ENCODE results near the gene GDF9.

GDF9 gene

DNA sequence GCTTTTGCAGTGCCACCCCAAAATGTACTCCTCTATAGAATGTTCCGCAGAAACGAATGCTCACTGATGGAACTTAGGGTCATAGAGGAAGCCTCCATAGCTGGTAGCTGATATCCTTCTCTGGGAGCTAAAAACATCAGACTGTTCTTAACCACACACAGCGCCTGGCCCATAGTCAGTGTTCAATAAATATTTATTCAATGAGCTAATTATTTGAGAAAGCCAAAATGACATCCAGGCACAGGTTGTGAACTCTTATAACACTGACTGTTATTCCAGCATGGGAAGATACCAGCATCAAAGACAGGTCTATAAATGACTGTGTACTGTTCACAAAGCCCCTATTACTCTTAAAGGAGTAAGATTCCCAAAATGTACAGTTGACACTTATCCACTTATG, 12.9 kb downstream of the GDF9 start:
- 95% methylated on average over 3 of the region's 3 CpGs for WGBS
- H3K9me3 ChIP-seq (ENCODE audit: insufficient read depth, low read depth, low read length), result no peaks in the 10 kb centered on the region
- H3K9ac ChIP-seq (ENCODE audit: low read depth, low read length), result no peak overlapping the region
- no peak overlapping the region for H3K27ac ChIP-seq (ENCODE audit: low read depth, low read length)
- peaks cover 11% of the 10 kb centered on the region for H3K4me1 ChIP-seq (ENCODE audit: insufficient read depth, low read length)
- H3K36me3 ChIP-seq (ENCODE audit: insufficient read depth, low read length), result no peaks in the 10 kb centered on the region
- H3K27me3 ChIP-seq (ENCODE audit: insufficient read depth, low read length), result no peaks in the 10 kb centered on the region
- H3K4me3 ChIP-seq (ENCODE audit: low read length), result no peak overlapping the region

- Histone ChIP-seq H3K27ac (ENCODE audit: low read depth, low read length) (no peak overlapping the region), H3K4me3 (ENCODE audit: low read length) (no peak overlapping the region), H3K9me3 (ENCODE audit: insufficient read depth, low read depth, low read length) (no peaks in the 10 kb centered on the region), H3K36me3 (ENCODE audit: insufficient read depth, low read length) (no peaks in the 10 kb centered on the region), H3K9ac (ENCODE audit: low read depth, low read length) (no peak overlapping the region), H3K4me1 (ENCODE audit: insufficient read depth, low read length) (peaks cover 11% of the 10 kb centered on the region), H3K27me3 (ENCODE audit: insufficient read depth, low read length) (no peaks in the 10 kb centered on the region)
- WGBS, result 90% methylated on average over 1 of the region's 2 CpGs
These were observed 16.2 kb downstream of the GDF9 start for GRCh38 chr5:132850066-132850465.

GRCh38 chr5:132849347-132849746, 16.9 kb downstream of the GDF9 start:
- H3K27ac ChIP-seq (ENCODE audit: low read depth, low read length), result no peak overlapping the region
- H3K9me3 ChIP-seq (ENCODE audit: insufficient read depth, low read depth, low read length), result no peaks in the 10 kb centered on the region
- H3K36me3 ChIP-seq (ENCODE audit: insufficient read depth, low read length), result no peaks in the 10 kb centered on the region
- H3K4me1 ChIP-seq (ENCODE audit: insufficient read depth, low read length), result peaks cover 7% of the 10 kb centered on the region
- H3K9ac ChIP-seq (ENCODE audit: low read depth, low read length), result no peak overlapping the region
- H3K27me3 ChIP-seq (ENCODE audit: insufficient read depth, low read length), result no peaks in the 10 kb centered on the region
- H3K4me3 ChIP-seq (ENCODE audit: low read length), result no peak overlapping the region
- WGBS, result 81% methylated on average over 1 of the region's 1 CpG

DNA sequence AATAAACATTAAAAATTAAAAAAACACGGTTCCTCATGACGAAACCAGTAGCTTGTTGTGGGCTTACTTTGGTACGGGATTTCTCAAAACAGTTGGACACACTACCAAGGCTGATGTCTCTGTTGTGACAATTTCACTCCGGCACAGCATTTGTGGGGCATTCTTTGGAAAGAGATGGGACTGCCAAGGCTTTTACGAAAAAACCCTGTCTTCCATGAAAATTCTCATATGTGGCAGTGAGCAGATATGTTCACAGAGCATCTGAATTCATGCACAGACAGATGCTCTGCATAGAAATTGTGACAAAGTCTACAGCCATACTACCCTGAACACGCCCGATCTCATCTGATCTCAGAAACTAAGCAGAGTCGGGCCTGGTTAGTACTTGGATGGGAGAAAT, 18.0 kb downstream of the GDF9 start:
- H3K27ac ChIP-seq (ENCODE audit: low read depth, low read length), result no peak overlapping the region
- no peaks in the 10 kb centered on the region for H3K9me3 ChIP-seq (ENCODE audit: insufficient read depth, low read depth, low read length)
- no peaks in the 10 kb centered on the region for H3K4me1 ChIP-seq (ENCODE audit: insufficient read depth, low read length)
- no peaks in the 10 kb centered on the region for H3K36me3 ChIP-seq (ENCODE audit: insufficient read depth, low read length)
- WGBS, result 97% methylated on average over 6 of the region's 8 CpGs
- H3K9ac ChIP-seq (ENCODE audit: low read depth, low read length), result no peak overlapping the region
- no peak overlapping the region for H3K4me3 ChIP-seq (ENCODE audit: low read length)
- no peaks in the 10 kb centered on the region for H3K27me3 ChIP-seq (ENCODE audit: insufficient read depth, low read length)

DNA sequence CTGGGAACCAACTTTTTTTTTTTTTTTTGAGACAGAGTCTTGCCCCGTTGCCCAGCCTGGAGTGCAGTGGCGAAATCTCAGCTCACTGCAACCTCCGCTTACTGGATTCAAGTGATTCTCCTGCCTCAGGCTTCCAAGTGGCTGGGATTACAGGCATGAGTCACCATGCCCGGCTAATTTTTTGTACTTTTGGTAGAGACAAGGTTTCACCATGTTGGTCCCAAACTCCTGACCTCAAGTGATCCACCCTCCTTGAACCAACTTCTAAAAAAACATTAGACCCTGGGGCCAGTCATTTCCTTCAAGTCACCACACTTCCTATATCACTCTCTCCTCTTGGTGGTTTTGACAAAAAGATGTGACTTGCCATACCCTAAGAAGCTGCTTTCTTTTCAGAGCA, 25.0 kb downstream of the GDF9 start:
- no peaks in the 10 kb centered on the region for H3K27me3 ChIP-seq (ENCODE audit: insufficient read depth, low read length)
- H3K27ac ChIP-seq (ENCODE audit: low read depth, low read length), result no peak overlapping the region
- peaks cover 8% of the 10 kb centered on the region; the same call in 1 of the 2 replicates for H3K4me1 ChIP-seq (ENCODE audit: insufficient read depth, low read length)
- no peak overlapping the region for H3K4me3 ChIP-seq (ENCODE audit: low read length)
- H3K36me3 ChIP-seq (ENCODE audit: insufficient read depth, low read length), result no peaks in the 10 kb centered on the region
- WGBS, result 95% methylated on average over 4 of the region's 4 CpGs
- no peaks in the 10 kb centered on the region for H3K9me3 ChIP-seq (ENCODE audit: insufficient read depth, low read depth, low read length)
- no peak overlapping the region for H3K9ac ChIP-seq (ENCODE audit: low read depth, low read length)

DNA sequence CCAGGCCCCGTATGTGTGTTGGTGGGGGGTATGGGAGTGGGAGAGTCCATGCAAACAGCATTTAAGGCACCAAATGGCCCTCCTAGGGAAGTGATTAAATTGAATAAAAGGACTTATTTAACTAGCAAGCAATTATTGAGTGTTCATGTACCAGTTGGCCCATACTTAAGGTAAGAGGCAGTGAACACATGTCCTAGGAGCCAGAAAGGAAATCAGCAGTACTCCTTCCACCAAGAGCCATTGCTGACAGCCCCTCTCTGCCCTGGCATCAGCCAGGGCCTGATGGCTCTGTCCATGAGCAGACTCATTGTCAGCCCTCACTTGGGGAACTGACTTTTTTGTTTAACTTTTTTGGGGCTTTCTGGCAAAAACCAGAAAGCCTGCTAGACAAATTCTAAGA, 25.4 kb downstream of the GDF9 start:
- H3K9me3 ChIP-seq (ENCODE audit: insufficient read depth, low read depth, low read length), result no peaks in the 10 kb centered on the region
- H3K27ac ChIP-seq (ENCODE audit: low read depth, low read length), result no peak overlapping the region
- H3K4me3 ChIP-seq (ENCODE audit: low read length), result no peak overlapping the region
- H3K36me3 ChIP-seq (ENCODE audit: insufficient read depth, low read length), result no peaks in the 10 kb centered on the region
- 84% methylated on average over 1 of the region's 1 CpG for WGBS
- H3K9ac ChIP-seq (ENCODE audit: low read depth, low read length), result no peak overlapping the region
- peaks cover 8% of the 10 kb centered on the region; the same call in 1 of the 2 replicates for H3K4me1 ChIP-seq (ENCODE audit: insufficient read depth, low read length)
- no peaks in the 10 kb centered on the region for H3K27me3 ChIP-seq (ENCODE audit: insufficient read depth, low read length)

- Histone ChIP-seq H3K36me3 (ENCODE audit: insufficient read depth, low read length) (no peaks in the 10 kb centered on the region), H3K4me1 (ENCODE audit: insufficient read depth, low read length) (peaks cover 8% of the 10 kb centered on the region; the same call in 1 of the 2 replicates), H3K27ac (ENCODE audit: low read depth, low read length) (no peak overlapping the region), H3K4me3 (ENCODE audit: low read length) (no peak overlapping the region), H3K27me3 (ENCODE audit: insufficient read depth, low read length) (no peaks in the 10 kb centered on the region), H3K9me3 (ENCODE audit: insufficient read depth, low read depth, low read length) (no peaks in the 10 kb centered on the region), H3K9ac (ENCODE audit: low read depth, low read length) (no peak overlapping the region)
- 86% methylated on average over 3 of the region's 3 CpGs for WGBS
These were observed 26.0 kb downstream of the GDF9 start for GRCh38 chr5:132840313-132840712.

DNA sequence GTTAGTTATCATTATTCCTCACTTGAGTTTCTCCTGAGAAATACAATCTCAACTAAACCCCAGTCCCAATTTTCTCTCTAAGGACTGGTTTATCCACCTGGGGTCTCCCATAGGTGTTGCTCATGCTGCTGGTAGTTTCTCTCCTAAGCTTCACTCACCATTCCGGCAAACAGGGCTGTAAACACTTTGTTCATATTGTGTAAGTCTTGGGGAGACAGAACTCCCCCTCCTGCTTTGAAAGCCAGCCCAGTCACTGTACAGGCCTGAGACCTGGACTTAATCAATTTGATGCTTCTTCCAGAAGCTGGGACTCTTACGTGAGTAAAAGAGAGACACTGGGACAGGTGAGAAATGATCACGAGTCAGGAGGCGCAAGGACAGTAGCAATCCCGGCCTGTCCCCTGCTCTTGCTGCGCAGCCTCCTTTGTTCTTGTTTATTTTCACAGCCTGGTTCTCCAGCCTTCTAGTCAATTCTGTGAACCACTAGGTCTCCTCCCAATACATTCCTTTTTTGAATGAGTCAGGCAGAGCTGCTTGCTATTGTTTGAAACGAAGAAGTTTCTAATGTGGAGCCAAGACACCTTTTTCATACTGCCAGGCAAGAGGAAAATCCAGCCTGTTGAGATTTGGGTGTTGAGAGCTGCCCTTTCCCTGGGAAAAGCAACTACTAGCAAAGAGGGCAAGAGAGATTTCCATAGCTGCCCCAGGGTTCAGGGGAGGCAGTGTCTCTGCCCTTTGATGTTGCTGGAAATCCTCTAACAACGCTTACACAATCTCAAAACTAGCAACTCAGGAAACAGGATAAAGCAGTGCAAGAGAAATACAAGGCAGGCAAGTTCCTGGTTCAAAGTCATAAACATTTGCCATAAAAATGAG, 26.6 kb downstream of the GDF9 start:
- H3K9ac ChIP-seq (ENCODE audit: low read depth, low read length), result peak overlapping the region; percentile 33; the same call in 1 of the 2 replicates
- no peaks in the 10 kb centered on the region; the same call in 1 of the 2 replicates for H3K27me3 ChIP-seq (ENCODE audit: insufficient read depth, low read length)
- no peak overlapping the region for H3K4me3 ChIP-seq (ENCODE audit: low read length)
- peaks cover 8% of the 10 kb centered on the region; the same call in 1 of the 2 replicates for H3K4me1 ChIP-seq (ENCODE audit: insufficient read depth, low read length)
- no peaks in the 10 kb centered on the region for H3K9me3 ChIP-seq (ENCODE audit: insufficient read depth, low read depth, low read length)
- 79% methylated on average over 8 of the region's 8 CpGs for WGBS
- no peaks in the 10 kb centered on the region for H3K36me3 ChIP-seq (ENCODE audit: insufficient read depth, low read length)
- no peak overlapping the region for H3K27ac ChIP-seq (ENCODE audit: low read depth, low read length)

DNA sequence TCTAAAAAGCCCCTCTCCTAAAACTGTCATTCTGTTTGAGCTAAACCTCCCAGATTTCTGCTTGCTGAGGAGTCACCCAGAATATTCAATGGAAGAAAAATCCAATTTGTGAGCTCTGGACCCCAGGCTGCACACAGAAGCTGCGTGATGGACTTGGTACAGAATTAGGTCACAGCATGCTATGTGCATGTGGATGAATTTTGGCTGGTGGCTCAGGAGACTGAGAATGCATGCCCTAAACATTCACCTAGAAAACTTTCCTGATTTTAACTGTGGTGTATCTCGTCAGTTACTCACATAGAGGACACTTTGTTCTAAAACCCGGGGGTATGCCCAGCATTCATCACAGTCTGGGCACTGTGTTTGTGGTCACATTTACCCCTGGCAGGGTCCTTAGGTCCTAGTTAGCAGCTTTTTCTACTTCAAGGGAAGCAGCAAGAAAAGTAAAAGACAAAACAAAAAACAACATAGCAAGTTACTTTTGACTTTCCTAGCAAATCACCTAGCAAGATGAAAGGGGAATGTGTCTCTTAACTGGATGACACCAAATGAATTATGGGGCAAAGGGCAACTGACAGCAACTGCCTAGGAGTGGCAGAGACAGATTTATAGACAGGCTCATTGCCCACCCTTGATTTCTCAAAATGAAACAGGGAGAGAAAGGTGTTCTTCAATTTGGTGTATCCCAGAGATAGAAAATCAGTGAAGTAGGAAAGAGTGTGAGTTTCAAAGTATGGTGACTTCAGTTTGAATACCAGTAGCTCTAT, 27.6 kb downstream of the GDF9 start:
- Histone ChIP-seq H3K9ac (ENCODE audit: low read depth, low read length) (no peak overlapping the region), H3K36me3 (ENCODE audit: insufficient read depth, low read length) (no peaks in the 10 kb centered on the region), H3K4me3 (ENCODE audit: low read length) (no peak overlapping the region), H3K27ac (ENCODE audit: low read depth, low read length) (no peak overlapping the region), H3K4me1 (ENCODE audit: insufficient read depth, low read length) (peaks cover 8% of the 10 kb centered on the region; the same call in 1 of the 2 replicates), H3K9me3 (ENCODE audit: insufficient read depth, low read depth, low read length) (no peaks in the 10 kb centered on the region), H3K27me3 (ENCODE audit: insufficient read depth, low read length) (peaks cover 5% of the 10 kb centered on the region)
- 96% methylated on average over 3 of the region's 3 CpGs for WGBS

DNA sequence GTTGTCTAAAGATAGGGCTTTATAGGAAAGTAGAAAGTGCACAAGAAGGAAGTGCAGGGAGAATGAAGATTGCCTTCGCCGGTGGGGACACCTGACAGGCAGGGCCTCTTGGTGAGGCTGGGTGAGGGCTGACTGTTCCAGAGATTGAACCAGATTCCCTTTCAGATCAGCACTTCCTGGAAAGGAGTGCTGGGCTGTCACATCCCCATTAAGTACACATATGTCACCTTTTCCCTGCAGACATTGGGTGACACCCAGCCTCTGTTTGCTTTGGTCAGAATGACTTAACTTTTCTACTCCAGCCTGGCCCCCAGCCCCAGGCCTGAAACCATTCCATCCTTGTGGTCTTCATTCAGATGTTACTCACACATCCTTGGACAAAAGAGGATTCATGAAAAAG, 28.4 kb downstream of the GDF9 start:
- Histone ChIP-seq H3K27me3 (ENCODE audit: insufficient read depth, low read length) (peaks cover 10% of the 10 kb centered on the region), H3K36me3 (ENCODE audit: insufficient read depth, low read length) (no peaks in the 10 kb centered on the region)
- 93% methylated on average over 2 of the region's 2 CpGs for WGBS

GRCh38 chr5:132836852-132837251, 29.4 kb downstream of the GDF9 start:
- Histone ChIP-seq H3K27me3 (ENCODE audit: insufficient read depth, low read length) (peaks cover 18% of the 10 kb centered on the region), H3K4me1 (ENCODE audit: insufficient read depth, low read length) (peaks cover 8% of the 10 kb centered on the region; the same call in 1 of the 2 replicates), H3K9me3 (ENCODE audit: insufficient read depth, low read depth, low read length) (no peaks in the 10 kb centered on the region), H3K36me3 (ENCODE audit: insufficient read depth, low read length) (no peaks in the 10 kb centered on the region), H3K27ac (ENCODE audit: low read depth, low read length) (no peak overlapping the region), H3K4me3 (ENCODE audit: low read length) (no peak overlapping the region), H3K9ac (ENCODE audit: low read depth, low read length) (no peak overlapping the region)
- 100% methylated on average over 1 of the region's 1 CpG for WGBS

More for the DNA sequence above, 28.4 kb downstream of the GDF9 start:
- Histone ChIP-seq H3K9ac (ENCODE audit: low read depth, low read length) (no peak overlapping the region), H3K4me3 (ENCODE audit: low read length) (no peak overlapping the region), H3K27ac (ENCODE audit: low read depth, low read length) (no peak overlapping the region), H3K4me1 (ENCODE audit: insufficient read depth, low read length) (peaks cover 8% of the 10 kb centered on the region; the same call in 1 of the 2 replicates), H3K9me3 (ENCODE audit: insufficient read depth, low read depth, low read length) (no peaks in the 10 kb centered on the region)
